Activated CD8-positive, alpha-beta memory T cell treated with anti-CD3 and anti-CD28 coated beads for 36 hours (primary cell): ENCODE measurements around the gene MORC3. TPM values are rescaled to one million over a fixed set of nuclear protein-coding genes. Genes with fewer than 3 reads are reported as not detected.

Source experiments
- CTCF ChIA-PET: fragments of 350-600 bp; sonication (Branson Sonifier 250); formaldehyde crosslinking; loops from one replicate; lab custom pipeline; 2021; ENCODE audit warnings: antibody characterized with exemption; lab: Charles Lee
- POLR2A ChIA-PET: fragments of 350-600 bp; sonication (Branson Sonifier 250); formaldehyde crosslinking; loops from one replicate; lab custom pipeline; 2021; ENCODE audit warnings: antibody characterized with exemption; lab: Charles Lee
- total RNA-seq, 2 experiments: library from RNA; stranded (reverse); gene quantifications; one replicate each; pipeline ENCODE4 v1.2.3, GENCODE V29; 2021

The MORC3 gene
- total RNA-seq, 2 experiments from 2014 or later: 16.4 to 17.5 TPM

DNA sequence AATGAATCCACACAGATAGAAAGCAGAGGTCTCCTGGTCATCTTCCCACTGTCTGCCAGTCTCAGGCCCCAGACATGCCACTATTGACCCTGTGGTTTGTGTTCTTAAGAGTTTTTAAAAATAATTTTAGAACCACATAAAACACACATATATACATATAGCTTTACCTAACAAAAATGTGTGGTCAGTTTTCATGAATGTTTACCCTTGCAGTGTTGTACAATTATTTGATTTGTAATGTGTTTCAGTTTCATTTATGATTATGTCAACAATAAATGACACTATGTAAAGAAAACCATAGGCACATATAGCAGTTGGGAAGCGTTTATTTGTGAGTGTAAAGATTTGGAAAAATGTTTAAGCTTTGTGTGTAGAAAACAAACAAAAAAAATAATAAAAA, 82.3 kb downstream of the MORC3 start:
- POLR2A ChIA-PET: no interaction called here
- CTCF ChIA-PET: interaction anchor here (0.6 kb wide), 1 partner anchor 20 kb away, joined by 3 read pairs; no protein-coding TSS in a partner anchor

DNA sequence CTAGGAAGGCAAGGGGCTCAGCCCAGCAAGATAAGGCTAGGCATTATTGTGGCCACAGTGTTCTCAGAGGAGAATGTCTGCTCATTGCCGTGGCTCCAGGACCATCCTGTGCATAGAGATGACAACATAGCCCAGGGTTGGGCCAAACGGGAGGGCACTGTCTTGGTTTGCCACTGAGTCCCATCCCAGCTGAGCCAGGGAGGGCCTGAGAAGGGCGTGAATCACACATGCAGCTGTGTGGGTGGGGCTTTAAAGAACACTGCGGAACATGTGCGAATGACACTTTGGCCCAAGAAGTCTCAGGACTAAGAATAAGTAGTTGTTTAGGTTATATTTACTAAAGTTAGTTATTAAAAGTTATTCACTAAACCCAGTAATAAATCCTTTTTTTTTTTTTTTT, 83.7 kb downstream of the MORC3 start:
- ChIA-PET CTCF (no interaction called here), POLR2A (no interaction called here)

DNA sequence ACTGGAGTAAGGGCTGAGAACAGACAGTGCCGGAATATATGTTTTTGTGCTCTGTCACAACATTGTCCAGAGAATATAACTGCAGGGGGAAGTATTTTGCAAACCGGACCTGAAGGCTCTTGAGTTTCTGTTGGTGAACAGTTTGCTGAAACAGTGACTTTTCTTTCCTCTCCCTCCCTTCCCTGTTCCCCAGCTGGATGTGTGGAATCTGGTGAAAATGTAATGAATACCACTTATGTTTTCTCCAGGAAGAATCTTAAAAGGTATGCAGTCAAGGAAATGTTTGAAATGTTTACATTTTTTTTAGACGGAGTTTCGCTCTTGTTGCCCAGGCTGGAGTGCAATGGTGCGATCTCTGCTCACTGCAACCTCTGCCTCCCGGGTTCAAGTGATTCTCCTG, 88.6 kb downstream of the MORC3 start:
- POLR2A ChIA-PET: no interaction called here
- CTCF ChIA-PET: no interaction called here

DNA sequence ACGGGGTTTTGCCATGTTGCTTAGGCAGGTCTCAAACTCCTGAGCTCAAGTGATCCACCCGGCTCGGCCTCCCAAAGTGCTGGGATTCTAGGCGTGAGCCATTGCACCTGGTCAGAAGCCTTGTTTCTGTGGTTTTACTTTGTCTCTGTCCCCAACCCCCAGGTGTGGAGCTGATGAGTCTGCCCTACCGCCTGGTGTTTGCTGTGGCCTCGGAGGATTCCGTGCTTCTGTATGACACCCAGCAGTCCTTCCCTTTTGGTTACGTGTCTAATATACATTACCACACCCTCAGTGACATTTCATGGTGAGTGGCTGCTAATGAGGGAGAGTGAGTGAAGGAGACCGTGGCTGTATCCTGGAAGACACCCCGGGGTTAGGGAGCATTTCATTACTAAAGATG, 91.3 kb downstream of the MORC3 start:
- POLR2A ChIA-PET: no interaction called here
- CTCF ChIA-PET: no interaction called here

DNA sequence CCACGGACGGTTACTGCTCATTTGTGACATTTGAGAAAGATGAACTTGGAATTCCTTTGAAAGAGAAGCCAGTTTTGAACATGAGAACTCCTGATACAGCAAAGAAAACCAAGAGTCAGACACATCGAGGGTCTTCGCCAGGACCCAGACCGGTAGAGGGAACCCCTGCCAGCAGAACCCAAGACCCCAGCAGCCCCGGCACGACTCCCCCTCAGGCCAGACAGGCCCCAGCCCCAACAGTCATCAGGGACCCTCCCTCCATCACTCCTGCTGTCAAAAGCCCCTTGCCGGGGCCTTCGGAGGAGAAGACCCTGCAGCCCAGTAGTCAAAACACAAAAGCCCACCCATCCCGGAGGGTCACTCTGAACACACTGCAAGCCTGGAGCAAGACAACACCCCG, 92.9 kb downstream of the MORC3 start:
- ChIA-PET CTCF (no interaction called here), POLR2A (no interaction called here)

DNA sequence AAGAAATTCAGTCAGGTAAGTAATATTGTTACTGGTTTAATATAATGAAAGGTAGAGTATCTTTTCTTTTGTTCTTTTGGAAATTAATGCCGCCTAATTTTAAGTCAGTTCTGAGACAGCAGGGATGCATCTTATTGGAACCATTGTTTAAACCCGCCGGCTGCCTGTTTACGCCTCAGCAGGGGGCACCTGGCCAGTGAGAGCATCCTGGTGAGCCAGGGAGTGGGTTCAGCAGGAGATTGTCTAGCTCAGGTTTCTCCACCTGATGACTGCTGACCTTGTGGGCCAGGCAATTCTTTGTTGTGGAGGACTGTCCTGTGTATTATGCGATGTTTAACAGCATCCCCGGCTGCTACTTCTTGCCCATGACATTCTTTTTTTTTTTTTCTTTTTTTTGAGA, 95.4 kb downstream of the MORC3 start:
- CTCF ChIA-PET: no interaction called here
- POLR2A ChIA-PET: no interaction called here

DNA sequence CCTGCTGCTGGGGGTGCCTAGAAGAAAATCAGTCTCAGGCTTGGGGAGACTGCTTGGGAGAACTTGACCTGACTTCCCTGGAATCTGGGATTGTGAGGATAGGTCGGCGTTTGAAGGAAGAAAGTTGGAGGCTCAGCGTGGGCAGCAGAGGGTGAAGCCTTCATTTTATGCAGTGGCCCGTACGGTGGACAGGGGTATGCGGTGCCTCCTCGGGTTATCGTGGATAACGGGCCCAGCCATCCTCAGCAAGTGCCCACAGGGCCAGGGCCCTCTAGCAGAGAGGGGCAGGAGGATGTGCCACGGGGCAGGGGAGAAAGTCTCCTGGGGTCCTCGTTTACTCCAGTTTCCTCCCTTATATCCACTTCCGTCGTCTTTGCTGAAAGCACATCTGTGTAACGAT, 99.2 kb downstream of the MORC3 start:
- ChIA-PET CTCF (interaction anchor here (0.5 to 1.3 kb wide), 3 partner anchors 181 to 599 kb away, joined by 3 read pairs; no protein-coding TSS in a partner anchor), POLR2A (no interaction called here)

DNA sequence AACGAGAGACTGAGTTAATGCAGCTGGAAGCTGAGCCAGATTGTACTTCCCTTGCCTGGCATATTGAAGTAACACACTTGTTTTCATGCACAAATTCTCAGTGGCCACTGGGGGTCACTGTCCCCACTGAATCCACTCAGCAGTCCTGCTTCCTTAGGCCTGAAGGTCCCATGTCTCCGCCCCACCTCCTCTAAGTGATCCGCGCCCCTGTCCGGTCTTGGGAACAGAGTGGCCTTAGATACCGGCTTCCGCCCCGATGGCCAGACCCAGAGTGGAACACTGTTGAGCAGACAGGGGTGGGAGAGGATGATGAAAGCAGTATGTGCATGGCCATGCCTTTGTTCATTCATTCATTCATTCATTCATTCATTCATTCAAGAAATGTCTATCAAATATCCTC, 100.0 kb downstream of the MORC3 start:
- ChIA-PET CTCF (interaction anchor here (1.3 kb wide), 1 partner anchor 180 kb away, joined by 3 read pairs; no protein-coding TSS in a partner anchor), POLR2A (no interaction called here)

DNA sequence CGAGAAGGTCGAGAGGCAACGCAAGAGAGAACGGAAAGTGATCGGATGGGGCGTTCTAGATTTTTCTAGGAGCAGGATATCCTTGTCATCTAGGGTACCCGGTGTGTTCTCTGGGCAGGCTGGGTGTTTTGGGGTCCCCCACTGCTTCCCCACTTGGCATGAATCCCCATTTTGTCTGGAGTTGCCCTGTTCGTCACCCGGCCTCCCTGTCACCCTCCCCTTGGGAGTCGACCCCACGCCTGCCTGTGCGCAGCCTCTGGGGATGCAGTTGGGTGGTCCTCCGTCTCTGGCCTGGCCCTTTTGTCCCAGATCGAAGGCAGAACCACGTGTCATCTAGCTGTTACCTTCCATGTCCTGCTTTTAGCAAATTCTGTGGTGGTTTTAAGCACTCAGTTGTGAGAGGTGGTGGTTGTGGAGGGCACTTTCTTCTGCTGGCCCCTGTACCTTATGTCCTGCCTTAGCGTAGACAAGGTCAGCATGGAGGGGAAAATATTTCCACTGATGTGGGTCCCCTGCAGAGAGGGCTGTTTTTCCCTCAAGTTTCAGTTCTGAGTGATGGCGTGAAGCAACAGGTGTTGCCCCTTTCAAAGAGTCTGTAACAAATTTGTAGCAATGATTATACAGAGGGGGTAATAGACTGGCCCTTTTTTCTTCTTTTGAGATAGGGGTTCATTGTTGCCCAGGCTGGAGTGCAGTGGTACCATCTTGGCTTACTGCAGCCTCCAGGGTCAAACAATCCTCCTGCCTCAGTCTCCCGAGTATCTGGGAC, 100.8 kb downstream of the MORC3 start:
- ChIA-PET POLR2A (no interaction called here), CTCF (interaction anchor here (1.3 kb wide), 1 partner anchor 179 kb away, joined by 3 read pairs; no protein-coding TSS in a partner anchor)

DNA sequence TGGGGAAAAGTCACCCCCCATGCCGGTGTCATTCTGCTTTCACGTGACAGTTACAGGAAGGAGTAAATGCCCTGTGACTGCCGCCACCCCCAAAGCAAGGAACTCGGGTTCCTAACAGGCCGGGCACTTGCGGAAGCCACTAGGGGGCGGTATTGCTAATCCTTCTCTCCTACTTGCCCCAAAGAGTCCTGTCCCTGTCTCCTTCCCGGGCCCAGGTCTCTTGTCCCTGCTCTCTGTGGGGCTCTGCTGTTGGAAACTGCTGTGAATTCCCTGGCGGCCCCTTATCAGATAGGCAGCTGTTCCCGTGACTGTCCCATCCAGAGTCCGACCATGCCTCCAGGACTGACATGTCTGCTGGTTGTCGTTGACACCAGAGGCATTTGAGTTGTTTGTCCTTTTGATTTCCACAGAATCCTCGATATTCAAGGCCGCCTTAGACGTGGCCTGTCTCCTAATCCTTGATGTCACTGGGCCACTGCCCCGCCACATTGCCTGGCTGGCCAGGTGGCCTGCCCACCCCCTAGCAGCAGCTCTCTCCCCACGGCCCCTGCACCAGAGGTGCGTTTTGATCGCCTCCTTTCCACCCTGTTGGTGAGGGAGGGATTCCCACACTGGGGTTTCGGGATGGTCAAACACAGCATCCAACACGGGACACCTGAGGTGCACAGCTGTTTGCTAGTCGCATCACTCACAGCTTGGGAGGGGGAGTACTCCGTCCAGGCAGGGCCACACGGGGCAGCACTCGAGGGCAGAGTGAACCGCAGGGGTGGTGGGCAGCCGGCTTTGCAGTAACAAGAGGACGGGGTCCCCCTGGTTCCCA, 102.5 kb downstream of the MORC3 start:
- POLR2A ChIA-PET: no interaction called here
- CTCF ChIA-PET: interaction anchor here (1.4 kb wide), 1 partner anchor 8 kb away, joined by 7 read pairs; no protein-coding TSS in a partner anchor

DNA sequence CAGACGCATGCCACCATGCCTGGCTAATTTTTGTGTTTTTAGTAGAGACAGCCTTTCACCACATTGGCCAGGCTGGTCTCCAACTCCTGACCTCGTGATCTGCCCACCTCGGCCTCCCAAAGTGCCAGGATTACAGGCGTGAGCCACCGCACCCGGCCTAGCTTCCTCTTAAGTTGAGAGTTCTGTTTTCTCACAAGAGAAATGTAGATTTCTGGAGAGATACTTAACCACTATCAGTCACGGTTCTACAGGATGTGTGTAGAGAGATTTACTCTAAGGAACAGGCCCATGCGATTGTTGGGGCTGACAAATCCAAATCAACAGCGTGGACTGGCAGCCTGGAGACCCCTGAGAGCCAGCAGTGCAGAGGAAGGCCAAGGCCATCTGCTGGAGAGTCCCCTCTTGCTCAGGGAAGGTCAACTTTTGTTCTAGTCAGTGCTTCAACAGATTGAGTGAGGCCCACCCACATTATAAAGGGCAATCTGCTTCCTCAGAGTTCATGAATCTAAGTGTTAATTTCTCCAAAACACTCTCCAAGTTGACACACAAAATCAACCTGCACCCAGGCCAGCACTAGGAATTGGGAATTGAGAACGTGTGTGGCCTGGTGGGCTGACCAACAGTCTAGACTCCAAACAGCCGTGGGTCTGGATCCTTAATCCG, 103.9 kb downstream of the MORC3 start:
- ChIA-PET CTCF (no interaction called here), POLR2A (no interaction called here)

DNA sequence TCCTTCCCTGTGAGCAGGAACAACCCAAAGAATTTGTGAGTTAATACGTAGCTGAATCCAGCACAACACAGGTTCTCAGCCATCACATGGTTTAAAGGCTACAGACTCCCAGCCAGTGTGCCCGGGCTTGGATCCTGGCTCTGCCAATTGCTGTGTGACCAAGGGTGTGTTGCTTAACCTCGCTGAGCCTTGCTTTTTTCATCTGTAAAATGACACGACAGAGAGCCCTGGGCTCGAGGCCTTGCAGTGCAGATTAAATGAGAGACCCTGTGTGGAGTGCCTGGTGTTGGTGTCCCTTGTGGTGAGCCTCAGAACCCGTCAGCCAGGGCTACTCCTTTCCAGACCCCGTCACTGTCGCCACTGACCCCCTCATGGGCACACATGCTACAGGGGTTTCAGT, 104.6 kb downstream of the MORC3 start:
- CTCF ChIA-PET: no interaction called here
- POLR2A ChIA-PET: no interaction called here

DNA sequence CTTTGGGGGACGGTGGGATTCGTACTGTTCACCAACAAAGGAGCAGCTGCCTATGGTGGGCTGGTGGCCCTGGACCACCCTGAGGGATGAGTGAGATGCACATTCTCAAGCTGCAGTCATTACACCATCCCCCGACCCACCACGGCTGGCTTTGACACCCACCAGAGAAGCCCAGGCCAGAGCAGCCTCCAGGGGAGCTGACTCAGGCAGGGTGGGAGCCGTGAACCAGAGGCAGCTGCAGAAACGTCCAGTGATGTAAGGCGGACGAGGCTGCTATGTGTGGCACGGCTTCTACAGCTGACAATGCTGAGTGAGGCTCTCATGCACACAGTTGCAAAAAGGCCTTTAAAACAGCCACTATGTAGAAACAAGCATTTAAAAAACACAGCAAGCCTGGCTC, 105.3 kb downstream of the MORC3 start:
- CTCF ChIA-PET: no interaction called here
- POLR2A ChIA-PET: no interaction called here

Other genes starting within 250 kb of the MORC3 start
- gene CBR3, start 185.1 kb upstream of the MORC3 start, total RNA-seq: 1 to 10 TPM; 7.1 to 7.5 TPM
- gene DOP1B, start 163.4 kb upstream of the MORC3 start, total RNA-seq: 10 to 100 TPM; 13.6 to 16.4 TPM
- gene CHAF1B, start 65.2 kb downstream of the MORC3 start, total RNA-seq: 10 to 100 TPM; 35.2 to 35.6 TPM
- gene CLDN14, start 159.9 kb downstream of the MORC3 start, total RNA-seq: not detected